HG03135 (cell line): ENCODE data around the gene SLC16A1.
"Not testable (repeated sequence)": the region's sequence is repeated elsewhere in the genome, so short reads cannot be mapped to it uniquely, and the experiment has no call there.

ENCODE experiments used
- ATAC-seq: cut with Tn5 transposase; IDR thresholded peaks from one replicate; pipeline ENCODE4 v1.9.1; 2021; ENCODE audit warnings: mild to moderate bottlenecking, moderate library complexity; ENCODE audit not compliant: unreplicated experiment

The SLC16A1 gene

GRCh38 chr1:112926858-112927257, 29.1 kb downstream of the SLC16A1 start:
- ATAC-seq, result no peak

- ATAC-seq, result no peak
These were observed 31.0 kb downstream of the SLC16A1 start for GRCh38 chr1:112925015-112925414.

- ATAC-seq, result no peak
These were observed 32.0 kb downstream of the SLC16A1 start for GRCh38 chr1:112923959-112924349.

- no peak for ATAC-seq
These were observed 32.6 kb downstream of the SLC16A1 start for GRCh38 chr1:112923234-112923958.

GRCh38 chr1:112911506-112912220, 44.3 kb downstream of the SLC16A1 start:
- ATAC-seq, result no peak

- no peak for ATAC-seq
These were observed 46.1 kb downstream of the SLC16A1 start for GRCh38 chr1:112909847-112910246.

- ATAC-seq, result no peak
These were observed 49.8 kb downstream of the SLC16A1 start for GRCh38 chr1:112906150-112906698.

- ATAC-seq, result no peak
These were observed 50.4 kb downstream of the SLC16A1 start for GRCh38 chr1:112905395-112906149.

- ATAC-seq, result no peak
These were observed 51.1 kb downstream of the SLC16A1 start for GRCh38 chr1:112904831-112905261.

GRCh38 chr1:112904071-112904830, 51.7 kb downstream of the SLC16A1 start:
- no peak for ATAC-seq

- ATAC-seq, result no peak
These were observed 53.8 kb downstream of the SLC16A1 start for GRCh38 chr1:112902221-112902620.

GRCh38 chr1:112901387-112901786, 54.6 kb downstream of the SLC16A1 start:
- ATAC-seq, result no peak

GRCh38 chr1:112896783-112897182, 59.2 kb downstream of the SLC16A1 start:
- no peak for ATAC-seq

GRCh38 chr1:112894561-112895011, 61.4 kb downstream of the SLC16A1 start:
- ATAC-seq, result no peak

GRCh38 chr1:112894010-112894292, 62.0 kb downstream of the SLC16A1 start:
- ATAC-seq, result no peak

- no peak for ATAC-seq
These were observed 62.5 kb downstream of the SLC16A1 start for GRCh38 chr1:112893288-112894009.

GRCh38 chr1:112889906-112890305, 66.1 kb downstream of the SLC16A1 start:
- ATAC-seq, result not testable (repeated sequence)

GRCh38 chr1:112889052-112889768, 66.8 kb downstream of the SLC16A1 start:
- ATAC-seq, result no peak

GRCh38 chr1:112888630-112889029, 67.4 kb downstream of the SLC16A1 start:
- ATAC-seq, result no peak
